HG02884 (cell line): ENCODE data around the gene RELCH.
"Not testable (repeated sequence)": the region's sequence is repeated elsewhere in the genome, so short reads cannot be mapped to it uniquely, and the experiment has no call there.

Experiments used
- ATAC-seq: cut with Tn5 transposase; IDR thresholded peaks from one replicate; pipeline ENCODE4 v1.9.1; 2021; ENCODE audit warnings: mild to moderate bottlenecking, moderate library complexity; ENCODE audit not compliant: unreplicated experiment

Gene RELCH, protein sequence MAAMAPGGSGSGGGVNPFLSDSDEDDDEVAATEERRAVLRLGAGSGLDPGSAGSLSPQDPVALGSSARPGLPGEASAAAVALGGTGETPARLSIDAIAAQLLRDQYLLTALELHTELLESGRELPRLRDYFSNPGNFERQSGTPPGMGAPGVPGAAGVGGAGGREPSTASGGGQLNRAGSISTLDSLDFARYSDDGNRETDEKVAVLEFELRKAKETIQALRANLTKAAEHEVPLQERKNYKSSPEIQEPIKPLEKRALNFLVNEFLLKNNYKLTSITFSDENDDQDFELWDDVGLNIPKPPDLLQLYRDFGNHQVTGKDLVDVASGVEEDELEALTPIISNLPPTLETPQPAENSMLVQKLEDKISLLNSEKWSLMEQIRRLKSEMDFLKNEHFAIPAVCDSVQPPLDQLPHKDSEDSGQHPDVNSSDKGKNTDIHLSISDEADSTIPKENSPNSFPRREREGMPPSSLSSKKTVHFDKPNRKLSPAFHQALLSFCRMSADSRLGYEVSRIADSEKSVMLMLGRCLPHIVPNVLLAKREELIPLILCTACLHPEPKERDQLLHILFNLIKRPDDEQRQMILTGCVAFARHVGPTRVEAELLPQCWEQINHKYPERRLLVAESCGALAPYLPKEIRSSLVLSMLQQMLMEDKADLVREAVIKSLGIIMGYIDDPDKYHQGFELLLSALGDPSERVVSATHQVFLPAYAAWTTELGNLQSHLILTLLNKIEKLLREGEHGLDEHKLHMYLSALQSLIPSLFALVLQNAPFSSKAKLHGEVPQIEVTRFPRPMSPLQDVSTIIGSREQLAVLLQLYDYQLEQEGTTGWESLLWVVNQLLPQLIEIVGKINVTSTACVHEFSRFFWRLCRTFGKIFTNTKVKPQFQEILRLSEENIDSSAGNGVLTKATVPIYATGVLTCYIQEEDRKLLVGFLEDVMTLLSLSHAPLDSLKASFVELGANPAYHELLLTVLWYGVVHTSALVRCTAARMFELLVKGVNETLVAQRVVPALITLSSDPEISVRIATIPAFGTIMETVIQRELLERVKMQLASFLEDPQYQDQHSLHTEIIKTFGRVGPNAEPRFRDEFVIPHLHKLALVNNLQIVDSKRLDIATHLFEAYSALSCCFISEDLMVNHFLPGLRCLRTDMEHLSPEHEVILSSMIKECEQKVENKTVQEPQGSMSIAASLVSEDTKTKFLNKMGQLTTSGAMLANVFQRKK

DNA sequence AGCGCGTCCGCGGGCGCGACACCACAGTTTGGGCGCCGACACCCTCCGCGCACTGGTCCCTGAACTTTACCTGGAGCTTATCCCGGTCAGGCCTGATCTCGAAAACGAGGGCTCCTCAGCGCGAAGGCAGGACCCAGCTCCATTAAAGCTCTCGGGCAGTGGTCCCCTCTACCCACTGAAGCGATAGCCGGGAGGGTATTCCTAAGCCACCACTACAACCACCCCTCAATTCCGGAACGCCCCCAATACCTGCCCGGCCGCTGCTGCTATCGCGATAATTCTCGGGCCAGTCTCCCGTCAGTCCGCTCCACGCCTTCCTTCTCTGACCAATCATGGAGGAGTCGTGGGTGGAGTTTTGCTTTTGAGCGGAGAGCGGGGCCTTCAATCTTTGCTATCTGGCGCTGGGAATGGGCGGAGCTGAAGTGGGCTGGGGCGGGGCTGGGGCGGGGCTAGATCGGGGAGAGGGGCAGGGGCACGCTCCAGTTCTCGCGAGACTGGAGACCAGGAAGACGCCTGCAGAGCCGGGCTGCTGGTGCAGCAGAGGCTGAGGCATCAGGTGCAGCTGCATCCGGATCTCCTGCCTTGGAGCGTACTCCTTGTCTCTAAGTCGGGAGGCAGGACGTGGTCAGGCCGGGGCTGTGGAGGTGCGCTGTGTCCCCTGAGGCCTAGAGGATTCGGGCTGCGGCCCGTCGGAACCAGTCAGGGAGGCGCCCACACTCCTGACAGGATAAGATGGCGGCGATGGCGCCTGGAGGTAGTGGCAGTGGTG, at the start of gene RELCH, which contains the start of gene PIGN:
RELCH (plus strand) TSS at position 482 of the 769 bp plus-strand sequence; CDS start at position 733, 251 bp downstream.
PIGN (minus strand) TSS at position 283 of the 769 bp plus-strand sequence. CDS start 25,703 bp downstream, outside the sequence.
- ATAC-seq = peak; percentile 87

- ATAC-seq = no peak
Observed at GRCh38 chr18:62138461-62139235, 48.4 kb upstream of the RELCH start.

GRCh38 chr18:62140259-62140658, 46.8 kb upstream of the RELCH start:
- no peak for ATAC-seq

DNA sequence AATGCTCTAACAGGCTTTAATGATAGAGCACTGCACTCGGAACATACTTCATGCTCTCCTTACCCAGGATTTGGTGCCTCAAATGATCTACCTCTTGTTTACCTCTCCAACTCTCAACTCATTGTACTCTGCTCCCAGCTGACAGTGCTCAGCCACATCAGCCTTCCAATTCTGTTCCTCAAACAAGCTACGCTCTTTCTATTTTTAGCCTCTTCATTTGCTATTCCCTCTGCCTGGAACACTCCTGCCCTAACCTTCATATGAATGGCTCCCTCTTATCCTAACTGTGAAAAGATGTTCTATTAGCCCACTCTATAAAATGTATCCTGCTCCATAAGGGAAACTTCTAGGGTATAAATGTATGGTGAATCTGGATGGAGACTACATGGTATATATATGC, 42.7 kb upstream of the RELCH start:
- no peak for ATAC-seq

GRCh38 chr18:62151068-62151771, 35.8 kb upstream of the RELCH start:
- ATAC-seq = no peak

GRCh38 chr18:62152844-62153243, 34.2 kb upstream of the RELCH start:
- peak; percentile 86 for ATAC-seq

- ATAC-seq = no peak
Observed at GRCh38 chr18:62157843-62158242, 29.2 kb upstream of the RELCH start.

- no peak for ATAC-seq
Observed at GRCh38 chr18:62164310-62164709, 22.7 kb upstream of the RELCH start.

- no peak for ATAC-seq
Observed at GRCh38 chr18:62164855-62165487, 22.1 kb upstream of the RELCH start.

GRCh38 chr18:62165583-62165982, 21.5 kb upstream of the RELCH start:
- ATAC-seq = peak; percentile 45

GRCh38 chr18:62166524-62166923, 20.5 kb upstream of the RELCH start:
- not testable (repeated sequence) for ATAC-seq

DNA sequence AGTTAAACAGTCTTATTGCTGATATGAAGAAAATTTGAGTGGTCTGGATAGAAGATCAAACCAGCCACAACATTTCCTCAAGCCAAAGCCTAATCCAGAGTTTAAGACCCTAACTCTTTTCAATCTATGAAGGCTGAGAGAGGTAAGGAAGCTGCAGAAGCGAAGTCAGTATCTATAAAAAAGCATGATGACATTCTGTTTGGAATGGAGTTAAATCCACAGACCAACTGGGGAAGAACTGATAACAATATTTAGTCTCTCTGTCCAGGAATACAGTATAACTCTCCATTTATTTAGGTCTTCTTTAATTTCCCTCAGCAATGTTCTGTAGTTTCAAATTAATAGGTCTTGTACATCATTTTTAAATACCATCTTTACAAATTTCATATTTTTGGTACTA, 16.2 kb upstream of the RELCH start:
- ATAC-seq = no peak

DNA sequence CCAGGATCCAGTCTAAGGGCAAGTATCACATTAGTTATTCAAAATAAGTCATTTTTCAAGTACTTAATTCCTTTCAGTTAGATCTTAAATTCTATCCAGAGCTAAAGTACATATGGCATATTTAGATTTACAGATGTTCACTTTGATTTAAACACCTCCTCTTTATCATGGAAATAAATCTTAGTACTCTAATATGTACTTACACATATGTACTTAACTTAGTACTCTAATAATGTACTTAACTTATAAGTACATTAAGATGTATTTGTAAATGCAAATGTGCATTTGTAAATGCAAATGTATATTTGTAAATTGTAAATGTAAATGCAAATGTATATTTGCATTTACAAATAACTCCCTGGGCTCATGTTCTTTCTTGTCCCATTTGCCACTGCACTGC, 14.8 kb upstream of the RELCH start:
- ATAC-seq = no peak

DNA sequence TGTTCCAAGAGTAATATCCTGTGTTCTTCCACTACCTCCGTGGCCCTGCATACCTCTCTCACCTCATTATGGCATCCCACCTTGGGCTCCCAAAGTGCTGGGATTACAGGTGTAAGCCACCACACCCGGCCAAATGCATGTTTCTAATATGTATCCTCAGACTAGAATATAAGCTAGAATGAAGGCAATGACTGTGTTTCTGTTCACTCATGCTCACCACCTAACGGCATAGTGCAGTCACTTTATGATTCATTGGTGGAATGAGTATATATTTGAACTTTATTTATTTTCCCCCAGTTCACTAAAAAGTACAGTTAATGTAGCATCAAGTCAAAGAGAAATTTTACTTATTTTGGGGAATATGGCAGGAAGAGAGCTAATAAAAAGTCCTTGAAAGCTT, 11.5 kb upstream of the RELCH start:
- ATAC-seq = no peak

GRCh38 chr18:62177271-62177670, 9.8 kb upstream of the RELCH start:
- ATAC-seq = no peak

GRCh38 chr18:62179213-62179612, 7.8 kb upstream of the RELCH start:
- peak; percentile 45 for ATAC-seq

- ATAC-seq = no peak
Observed at GRCh38 chr18:62182220-62182619, 4.8 kb upstream of the RELCH start.

DNA sequence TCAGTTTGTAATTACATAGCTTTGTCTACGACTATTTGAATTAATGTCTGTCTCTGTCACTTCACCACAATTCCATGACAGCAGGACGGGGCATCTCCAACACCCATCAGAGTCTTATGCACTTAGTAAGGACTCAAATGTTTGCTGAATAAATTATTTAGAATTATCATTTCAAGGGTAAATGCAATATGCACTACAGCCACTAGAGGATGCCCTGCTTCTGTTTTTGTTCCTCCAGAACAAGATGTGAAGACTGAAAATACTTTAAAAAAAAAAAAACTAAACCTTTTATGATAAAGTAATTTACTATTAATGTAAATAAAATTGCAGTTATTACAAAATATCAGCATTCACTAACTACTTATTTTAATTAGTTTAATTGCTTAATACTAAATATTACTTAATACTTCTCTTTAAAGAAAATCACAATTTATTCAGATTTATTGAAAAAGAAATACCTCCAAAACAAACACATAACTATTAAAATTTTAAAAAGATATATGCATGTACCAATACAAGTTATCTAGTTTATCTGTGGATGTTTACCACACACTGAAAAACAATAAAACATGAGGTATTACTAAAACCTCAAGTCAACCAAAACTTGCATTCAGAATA, 3.4 kb upstream of the RELCH start:
- ATAC-seq = no peak
